SHP77 (cell line): ENCODE data around the gene ITGA1.
"Not testable (repeated sequence)": the region's sequence is repeated elsewhere in the genome, so short reads cannot be mapped to it uniquely, and the experiment has no call there.

Source experiments
- DNase-seq, 2 experiments: peaks; one replicate each; lab custom pipeline; 2025; lab: John Stamatoyannopoulos, UW

ITGA1 gene

DNA sequence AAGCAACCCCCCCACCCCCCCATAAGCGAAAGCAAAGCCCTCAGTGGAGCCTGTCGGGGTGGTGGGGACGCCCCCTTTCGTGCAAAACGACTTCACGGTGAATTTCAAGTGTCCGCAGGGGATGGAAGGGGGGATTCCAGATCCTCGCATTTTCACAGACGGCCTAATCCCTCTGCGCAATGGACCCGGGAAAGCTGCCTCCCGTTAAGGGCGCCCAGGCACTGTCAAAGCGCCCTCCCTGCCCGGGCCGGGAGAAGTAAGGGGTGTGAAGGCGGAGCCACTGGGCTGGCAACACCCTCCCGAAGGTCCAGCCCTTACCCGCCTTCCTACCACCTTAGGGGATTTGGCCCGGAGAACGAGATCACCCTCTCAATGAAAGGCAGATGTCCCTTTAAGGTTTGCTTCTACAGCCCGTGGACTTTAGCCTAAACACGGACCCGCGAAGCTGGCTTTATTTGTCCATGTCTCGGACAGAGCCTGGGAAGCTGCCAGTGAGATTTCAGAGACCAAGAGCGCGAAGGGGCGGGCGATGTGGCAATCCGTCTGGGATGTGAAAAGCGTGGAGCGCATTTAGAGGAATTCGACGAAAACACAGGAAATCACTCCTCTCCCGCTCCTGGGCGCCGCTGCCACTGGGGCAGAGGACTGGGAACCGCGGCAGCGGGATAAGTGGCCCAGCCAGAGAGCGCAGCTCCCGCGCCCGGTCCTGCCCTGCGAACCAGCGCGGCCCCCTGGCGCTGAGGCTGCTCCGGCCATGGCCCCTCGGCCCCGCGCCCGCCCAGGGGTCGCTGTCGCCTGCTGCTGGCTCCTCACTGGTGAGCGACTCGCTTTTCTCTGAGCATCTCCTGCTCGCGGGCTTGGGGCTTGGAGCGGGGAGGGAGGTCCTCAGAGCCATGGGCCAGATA is at the start of gene ITGA1, which contains the start of gene PELO:
ITGA1 (plus strand) TSS at position 317 of the 905 bp plus-strand sequence; CDS start at position 755, 438 bp downstream.
PELO (plus strand) TSS at position 317 of the 905 bp plus-strand sequence. CDS start 12,479 bp downstream, outside the sequence.
- peak in 1 of 2 experiments; percentile 13 for DNase-seq

DNA sequence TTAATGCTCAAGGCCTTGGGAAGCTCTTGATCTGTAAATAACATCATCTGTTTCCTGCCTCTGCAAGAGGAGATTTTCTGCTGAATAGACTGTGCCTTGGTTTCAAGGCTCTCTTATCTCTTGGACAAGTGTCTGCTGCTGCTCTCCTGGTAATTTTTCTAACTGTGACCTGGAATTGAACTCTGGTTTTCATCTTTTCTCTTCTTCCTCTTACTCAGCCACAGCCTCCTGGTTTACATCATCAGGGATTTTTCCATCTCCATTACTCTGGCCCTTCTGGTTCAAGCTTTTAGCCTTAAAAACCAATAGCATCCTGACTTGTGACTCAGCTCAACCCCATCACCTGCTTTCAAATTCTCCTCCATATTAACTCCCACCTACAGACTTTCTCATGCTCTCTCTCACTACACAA is 49.6 kb upstream of the ITGA1 start:
- DNase-seq = no peak

DNA sequence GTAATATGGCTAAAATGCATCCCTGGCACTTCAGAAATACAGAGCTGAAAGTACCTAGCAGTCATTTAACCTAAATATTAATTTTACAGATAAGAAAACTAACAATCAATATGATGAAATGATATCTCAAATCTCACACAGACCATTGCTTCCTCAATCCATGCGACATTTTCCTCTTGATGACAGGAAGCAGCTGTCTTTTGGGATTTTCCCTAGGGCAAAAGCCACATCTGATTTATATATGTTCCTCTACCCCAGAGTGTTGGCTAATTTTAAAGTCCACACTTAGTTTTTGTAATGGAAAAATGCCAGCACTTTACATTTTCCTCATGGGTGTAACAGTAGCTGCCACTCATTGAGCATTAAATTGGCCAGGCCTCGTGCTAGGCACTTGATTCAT is 47.7 kb upstream of the ITGA1 start:
- no peak for DNase-seq

DNA sequence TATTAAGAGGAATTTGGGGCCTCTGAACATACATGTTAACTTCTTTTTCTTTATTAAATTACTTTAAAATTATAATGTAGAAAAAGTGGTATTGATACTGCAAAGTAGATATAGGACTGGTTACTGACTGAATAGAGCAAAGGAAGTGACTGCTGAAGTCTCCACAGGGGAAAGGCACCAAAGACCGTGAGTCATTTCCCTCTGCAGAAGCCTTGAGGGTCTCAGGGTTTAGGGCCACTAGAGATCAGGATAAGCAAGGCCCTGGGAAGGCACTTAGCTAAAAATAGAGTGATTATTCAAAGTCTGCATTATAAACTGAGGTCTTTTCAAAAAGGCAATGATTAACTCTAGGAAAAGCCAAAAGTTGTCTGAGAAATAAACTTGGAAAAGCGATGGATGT is 44.7 kb upstream of the ITGA1 start:
- no peak for DNase-seq

DNA sequence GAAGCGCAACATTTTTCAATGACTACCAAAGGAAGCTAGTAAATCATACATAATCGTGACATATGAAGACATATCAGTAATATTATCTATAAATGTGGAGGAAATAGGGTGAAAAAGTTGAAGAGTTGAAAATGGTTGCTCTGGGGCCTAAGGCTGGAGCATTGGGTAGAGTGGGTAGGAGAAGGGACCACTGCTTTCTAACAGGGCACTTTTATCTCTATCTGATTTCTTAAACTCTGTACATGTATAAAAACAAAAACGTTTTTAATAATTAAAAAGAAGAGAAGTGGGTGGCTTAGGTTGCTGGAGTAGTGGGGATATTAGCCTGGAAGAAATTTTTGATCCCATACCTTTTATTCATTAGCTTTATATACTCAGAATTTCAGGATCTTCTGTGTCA is 44.2 kb upstream of the ITGA1 start:
- DNase-seq = no peak

DNA sequence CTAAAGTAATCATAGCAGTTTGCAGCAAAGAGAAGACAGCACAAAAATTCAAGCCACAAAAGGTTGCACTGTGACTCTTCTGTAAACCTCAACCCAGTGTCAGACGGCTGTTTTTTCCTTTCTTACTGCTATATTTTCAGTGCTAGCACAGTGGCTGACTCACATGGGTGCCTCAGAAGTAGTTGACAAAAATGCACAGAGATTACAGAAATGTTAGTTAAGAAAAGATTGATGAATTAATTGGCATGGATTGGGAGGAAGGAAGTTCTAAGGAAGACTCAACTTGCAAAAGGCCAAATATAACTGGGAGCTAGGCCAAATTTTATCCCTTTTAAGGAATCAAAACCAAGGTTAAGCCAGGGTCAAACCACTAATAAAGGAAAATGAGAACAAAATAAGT is 43.7 kb upstream of the ITGA1 start:
- no peak for DNase-seq

DNA sequence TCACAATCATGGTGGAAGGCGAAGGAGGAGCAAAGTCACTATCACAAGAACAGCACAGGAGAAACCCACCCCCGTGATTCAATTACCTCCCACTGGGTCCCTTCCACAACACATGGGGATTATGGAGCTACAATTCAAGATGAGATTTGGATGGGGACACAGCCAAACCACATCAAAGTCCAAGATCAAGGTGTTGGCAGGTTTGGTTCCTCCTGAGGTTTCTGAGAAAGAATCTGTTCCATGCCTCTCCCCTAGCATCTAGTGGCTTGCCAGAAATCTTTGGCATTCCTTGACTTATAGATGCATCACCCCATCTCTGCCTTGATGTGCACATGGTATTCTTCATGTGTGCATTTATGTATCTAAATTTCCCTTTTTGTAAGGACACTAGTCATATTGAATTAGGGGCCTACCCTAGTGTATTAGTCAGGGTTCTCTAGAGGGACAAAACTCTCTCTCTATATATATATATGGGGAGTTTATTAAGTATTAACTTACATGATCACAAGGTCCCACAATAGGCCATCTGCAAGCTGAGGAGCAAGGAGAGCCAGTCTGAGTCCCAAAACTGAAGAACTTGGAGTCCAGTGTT is 42.8 kb upstream of the ITGA1 start:
- DNase-seq = not testable (repeated sequence)

DNA sequence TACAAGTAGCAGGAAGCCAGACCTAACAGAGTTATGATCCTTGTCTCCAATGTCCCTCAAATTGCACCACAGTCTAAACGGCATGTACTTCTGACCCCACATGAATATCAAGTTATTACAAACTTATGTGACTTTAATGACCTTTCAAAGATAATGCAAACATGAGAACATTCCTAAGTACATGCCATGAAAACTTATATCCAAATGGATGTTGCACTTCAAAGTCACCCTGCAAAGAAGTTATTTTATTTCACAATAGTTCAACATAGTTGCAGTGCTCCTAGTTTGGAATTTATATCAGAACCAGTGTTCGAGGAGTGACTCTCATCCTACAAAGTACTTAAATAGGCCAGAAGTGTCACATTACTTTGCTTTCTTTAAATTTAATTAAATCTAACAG is 41.2 kb upstream of the ITGA1 start:
- no peak for DNase-seq

DNA sequence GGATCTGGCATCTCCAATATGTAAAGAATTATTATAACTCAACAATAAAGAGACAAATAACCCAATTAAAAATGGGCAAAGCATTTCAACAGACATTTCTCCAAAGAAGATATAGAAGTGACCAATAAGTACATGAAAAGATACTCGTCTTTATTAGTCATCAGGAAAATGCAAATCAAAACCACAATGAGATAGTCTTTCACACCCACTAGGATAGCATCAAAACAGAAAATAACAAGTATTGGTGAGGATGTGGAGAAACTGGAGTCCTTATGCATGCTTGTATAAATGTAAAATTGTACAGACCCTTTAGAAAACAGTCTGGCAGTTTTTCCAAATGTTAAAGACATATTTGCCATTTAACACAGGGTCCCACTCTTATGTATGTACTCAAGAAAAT is 39.1 kb upstream of the ITGA1 start:
- DNase-seq = no peak

DNA sequence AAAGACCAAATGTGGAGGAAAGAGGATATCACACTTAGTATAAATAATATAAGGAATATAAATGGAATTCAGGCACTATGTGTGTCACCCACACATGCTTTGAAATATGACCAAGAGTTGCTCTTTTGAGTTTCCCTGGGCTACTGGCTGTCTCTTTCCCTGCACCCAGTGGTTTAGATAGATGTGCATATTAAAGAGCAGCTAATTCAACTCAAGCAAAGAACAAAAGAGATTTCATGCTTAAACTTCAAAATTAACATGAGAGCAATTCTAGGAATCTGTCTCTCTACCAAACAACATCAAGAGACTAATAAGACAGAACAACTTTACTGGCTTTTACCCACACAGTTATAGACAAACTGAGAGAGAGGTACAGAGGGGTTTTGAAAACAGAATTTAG is 38.0 kb upstream of the ITGA1 start:
- no peak for DNase-seq

DNA sequence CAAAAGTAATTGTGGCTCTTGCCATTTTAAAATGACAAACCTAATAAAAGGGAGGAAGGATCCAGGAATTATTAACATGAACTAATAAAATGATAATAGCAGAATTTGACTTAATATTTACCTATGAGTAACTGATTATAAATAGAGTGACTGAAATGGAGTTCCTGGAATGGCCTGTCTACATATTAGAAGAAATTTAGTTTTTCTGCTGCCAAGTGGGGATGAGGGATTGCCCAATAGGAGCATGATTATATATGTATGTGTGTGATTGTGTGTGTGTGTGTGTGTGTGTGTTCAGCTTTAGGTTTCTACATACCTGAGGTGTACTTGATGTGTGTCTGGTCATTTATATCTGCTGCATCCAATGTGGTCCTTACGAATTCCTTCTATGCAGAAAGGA is 36.6 kb upstream of the ITGA1 start:
- DNase-seq = no peak

DNA sequence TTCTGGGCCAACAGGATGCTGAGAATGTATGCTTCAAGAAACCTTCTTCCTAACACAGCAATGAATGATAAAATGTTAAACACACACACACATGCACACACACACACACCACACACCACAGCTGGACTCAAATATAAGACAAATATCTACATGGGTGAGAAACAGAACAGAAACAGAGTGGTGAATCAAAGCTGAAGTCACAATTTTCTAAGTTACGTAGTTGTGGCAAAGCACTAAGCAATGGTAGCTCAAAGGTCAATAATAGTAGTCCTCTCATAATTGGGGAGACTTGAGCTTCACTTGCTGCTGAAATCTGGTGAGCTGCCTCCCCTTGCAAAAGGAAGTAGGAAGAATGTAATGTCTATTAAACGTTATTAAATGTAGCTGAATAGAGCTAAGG is 33.7 kb upstream of the ITGA1 start:
- DNase-seq = no peak

DNA sequence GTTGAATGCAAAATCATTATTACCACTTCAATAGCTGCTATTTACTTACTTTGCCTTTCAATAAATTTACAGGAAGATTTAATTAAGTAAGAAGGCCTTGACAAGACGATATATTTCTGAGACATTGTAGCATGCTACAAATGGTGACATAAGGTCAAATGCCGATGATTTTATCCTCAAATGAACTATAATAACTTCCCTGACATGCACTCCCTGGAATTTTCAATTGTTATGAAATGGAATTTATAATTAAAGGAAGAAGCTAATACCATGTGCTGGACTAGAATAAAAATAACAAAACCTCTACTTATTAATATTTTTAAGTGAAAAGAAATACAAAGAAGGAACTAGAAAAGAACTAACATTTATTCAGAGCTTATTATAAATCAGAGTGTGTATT is 30.2 kb upstream of the ITGA1 start:
- no peak for DNase-seq

DNA sequence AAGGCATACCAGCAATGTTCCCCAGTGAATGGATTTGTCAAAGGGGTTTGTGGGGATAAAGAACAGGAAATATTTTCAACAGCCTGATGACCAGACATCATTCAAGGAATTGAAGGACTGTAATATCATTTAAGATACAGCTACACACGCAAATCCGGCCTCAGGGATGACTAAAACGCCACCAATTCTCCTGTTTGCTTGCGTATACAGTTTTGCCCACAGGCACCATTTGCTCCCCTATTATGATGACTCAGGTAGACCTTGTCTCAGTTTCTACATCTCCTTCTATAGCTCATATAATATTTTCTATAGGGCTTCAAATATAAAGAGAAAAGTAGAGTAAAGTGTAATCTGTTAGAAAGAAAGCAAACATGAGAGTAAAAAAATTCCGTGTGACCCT is 29.7 kb upstream of the ITGA1 start:
- no peak for DNase-seq

DNA sequence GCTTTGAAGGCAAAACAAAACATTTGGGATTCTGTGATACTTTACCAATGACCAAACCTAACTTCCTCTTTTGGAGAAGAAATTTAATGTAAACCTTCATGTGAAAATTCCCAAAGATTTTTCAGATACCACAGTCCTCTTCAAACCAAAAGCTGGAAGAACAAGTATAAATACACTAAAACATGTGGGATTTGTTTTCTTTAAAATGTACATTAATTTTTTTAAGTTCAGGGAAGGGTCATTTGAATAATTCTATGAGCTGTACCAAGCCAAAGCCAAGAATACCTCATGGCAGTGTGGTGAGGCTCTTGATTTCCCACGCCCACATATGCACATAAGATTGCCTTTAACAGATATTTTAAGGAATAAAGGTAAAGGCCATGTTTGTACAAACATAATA is 28.4 kb upstream of the ITGA1 start:
- DNase-seq = no peak

DNA sequence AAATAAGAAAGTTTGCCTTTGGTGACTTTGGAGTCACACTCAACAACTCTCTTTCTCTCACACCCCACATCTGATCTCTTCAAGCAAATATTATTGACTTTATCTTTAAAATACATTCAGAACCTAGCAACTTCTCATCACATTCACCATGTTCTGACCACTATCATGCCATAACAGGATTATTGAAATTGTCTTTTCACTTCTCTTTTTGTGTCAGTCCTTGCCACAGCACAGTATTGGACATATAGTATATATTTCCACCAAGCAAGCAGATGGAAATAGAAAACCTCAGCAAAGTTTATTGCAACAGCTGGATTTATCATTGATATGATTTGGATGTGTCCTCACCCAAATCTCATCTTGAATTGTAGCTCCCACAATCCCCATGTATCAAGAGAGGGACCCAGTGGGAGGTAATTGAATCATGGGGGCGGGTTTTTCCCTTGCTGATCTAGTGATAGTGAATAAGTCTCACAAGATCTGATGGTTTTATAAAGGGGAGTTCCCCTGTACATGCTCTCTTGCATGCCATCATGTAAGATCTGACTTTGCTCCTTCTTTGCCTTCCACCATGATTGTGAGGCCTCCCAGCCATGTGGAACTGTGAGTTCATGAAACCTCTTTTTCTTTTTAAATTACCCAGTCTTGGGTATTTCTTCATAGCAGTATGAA is 26.9 kb upstream of the ITGA1 start:
- no peak for DNase-seq

DNA sequence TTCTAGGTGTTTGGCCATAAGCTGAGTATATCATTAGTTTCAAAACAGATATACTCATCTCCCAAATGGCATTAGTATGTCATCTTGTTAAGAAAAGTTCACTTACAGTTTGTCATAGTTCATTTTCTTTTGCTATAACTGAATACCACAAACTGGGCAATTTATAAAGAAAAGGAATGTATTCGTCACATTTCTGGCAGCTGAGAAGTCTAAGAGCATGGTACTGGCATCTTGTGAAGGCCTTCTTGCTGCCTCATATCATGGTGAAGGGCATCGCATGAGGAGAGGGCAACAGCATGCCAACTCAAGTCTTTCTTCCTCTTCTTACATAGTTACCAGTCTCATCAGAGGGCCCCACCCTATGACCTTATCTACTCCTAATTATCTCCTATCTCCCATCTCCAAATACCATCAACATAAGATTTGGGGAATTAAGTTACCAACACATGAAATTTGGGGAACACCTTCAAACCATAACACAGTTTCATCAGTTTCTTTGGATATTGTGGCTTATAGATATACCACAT is 20.4 kb upstream of the ITGA1 start:
- DNase-seq = no peak

DNA sequence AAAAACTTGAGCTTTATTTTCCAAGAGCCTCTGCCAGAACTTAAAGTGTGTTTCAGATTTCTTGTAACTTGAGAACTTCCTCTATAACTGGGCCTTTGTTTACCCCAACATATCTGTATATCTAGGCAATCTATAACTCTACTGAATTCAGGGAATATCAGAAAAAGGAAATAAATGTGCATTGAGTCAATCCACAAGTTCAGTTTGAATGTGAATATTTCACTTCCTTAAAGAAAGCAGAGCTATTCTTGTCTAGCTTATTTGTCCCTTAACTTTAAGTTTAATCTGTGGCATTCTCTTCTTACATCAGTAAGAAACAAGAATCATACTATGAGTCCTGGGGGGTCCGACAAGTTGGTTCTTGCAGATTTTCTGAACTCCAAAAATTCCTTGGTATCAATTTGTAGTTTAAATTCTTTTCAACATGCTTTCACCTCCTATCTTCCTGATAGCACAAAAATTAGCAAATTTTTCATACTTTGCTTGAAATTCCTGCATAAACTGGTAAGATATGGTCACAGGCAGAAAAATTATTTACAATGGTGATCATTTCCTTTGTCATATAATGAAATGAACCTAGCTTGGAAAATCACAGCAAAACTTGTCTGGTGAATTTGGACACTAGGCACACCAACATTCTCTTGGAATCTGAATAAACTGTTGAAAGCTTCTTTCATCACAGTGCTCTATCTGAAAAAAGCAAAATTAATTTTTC is 19.8 kb upstream of the ITGA1 start:
- no peak for DNase-seq

DNA sequence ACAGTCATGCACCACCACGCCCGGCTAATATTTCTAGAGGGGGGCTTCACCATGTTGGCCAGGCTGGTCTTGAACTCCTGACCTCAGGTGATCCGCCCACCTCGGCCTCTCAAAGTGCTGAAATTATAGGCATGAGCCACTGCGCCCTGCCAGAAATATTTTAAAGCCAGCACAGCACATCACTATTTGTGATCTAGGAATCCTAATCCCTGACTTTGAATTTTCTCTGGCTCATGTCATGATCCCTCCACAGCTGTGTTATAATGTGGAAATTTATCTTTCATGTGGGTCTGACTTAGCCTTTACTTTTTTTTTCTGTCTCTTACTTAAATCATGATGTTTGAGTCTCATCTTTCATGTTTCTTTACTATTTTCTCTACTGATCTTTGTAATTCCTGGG is 18.7 kb upstream of the ITGA1 start:
- no peak for DNase-seq

DNA sequence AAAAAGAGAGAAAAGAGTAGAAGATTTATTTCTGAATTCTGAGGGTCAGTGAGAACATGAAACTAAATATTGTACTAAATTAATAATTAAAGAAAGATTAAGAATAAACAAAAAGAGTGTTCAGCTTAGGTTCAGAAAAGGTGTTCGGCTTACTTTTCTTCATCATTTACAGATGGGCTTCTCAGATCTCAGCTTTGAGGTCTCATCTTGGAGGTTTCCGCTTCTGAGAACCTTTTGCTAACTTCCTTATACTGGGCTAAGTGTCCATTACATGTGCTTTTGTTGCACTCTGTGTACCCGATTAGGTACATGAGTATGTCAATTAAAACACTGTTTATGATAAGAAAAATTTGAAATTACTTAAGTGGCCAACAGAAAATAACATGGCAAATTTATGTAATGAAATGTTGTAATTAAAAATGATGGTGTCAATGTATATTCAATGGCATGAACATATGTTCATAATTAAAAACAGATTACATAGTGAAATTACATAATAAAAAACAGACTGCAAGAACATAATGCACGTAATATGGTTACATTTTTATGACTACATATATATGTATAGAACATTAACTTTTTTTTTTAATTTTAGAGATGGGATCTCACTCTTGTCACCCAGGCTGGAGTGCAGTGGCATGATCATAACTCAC is 17.3 kb upstream of the ITGA1 start:
- no peak for DNase-seq

DNA sequence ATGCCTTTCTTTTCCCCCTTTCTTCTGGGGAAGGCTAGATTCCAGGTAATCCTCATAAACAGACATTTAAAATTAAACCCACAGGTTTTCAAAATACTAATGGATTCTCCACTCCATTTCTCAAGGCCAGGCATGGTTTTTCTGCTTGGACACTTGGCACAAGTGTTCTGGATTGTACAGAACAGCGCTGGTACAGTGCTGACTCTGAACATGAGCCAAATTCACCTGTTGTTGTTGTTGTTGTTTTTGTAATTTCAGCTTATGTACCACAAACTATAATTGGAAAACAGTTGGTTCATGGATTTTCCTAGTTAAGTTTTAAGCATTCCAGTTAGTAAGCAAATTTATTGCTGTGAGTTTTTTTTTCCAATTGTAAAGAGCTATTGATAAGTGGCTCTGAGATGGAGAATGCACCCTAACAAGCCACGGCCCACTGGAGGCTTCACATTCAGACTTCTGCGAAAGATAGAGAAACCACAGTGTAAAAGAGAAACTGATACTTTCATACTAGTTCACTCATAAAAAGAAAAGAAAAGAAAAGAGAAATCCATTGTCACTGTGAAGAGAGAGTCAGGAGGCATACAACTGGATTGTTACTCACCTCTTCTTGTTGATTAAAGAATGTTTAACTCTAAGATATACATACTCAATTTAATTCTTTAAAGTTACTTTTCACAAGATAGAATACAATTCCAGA is 16.2 kb upstream of the ITGA1 start:
- DNase-seq = no peak
